Stimulated activated CD8-positive, alpha-beta memory T cell treated with anti-CD3 and anti-CD28 coated beads, Interleukin-2, amount 100 ng/mL, for 48 hours (primary cell): ENCODE data around the gene RSPH9.

Experiments used
- DNase-seq, 2 donors: peaks; one replicate each; pipeline ENCODE4 v3.0.0-alpha.2; 2020; ENCODE audit warnings: low read depth in 2 of 2

Gene RSPH9

DNA sequence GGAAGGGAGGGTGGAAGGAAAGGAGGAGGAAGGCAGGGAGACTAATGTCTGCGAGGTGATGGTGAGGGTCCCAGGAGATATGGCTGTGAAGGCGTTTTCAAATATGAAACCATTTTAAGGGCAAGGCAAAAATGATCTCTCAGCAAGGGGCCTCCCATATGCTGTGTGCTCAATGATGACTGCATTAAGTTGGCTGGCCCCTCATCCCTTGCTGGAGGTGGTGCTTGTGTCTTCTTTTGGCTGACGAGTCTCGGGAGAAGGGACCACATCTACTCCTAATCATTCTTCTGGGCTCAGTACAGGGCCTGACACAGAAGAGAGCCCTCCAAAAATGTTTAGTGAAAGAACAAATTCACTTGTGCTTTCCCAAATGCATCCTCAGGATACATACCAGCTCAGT lies 65.7 kb downstream of the RSPH9 start:
- no peak for DNase-seq

DNA sequence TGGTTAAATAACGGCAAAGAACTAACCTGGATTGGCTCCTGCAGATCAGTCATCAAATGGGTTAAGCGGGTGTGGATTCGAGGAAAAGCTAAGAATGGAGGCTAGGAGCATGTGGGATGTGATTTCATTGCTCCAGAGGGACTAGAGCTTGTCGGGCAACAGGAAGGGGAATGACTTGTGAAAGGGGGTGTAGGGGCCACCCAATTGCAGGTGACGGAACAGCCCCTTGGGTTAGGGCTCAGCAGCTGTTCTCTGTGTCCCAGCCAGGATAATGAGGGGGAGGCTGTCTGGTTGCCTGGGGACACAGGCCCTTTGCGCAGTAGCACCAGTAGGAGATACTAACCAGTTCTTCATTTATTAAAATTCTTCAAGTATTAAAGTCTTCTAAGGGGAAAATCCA lies 67.7 kb downstream of the RSPH9 start:
- DNase-seq: no peak

DNA sequence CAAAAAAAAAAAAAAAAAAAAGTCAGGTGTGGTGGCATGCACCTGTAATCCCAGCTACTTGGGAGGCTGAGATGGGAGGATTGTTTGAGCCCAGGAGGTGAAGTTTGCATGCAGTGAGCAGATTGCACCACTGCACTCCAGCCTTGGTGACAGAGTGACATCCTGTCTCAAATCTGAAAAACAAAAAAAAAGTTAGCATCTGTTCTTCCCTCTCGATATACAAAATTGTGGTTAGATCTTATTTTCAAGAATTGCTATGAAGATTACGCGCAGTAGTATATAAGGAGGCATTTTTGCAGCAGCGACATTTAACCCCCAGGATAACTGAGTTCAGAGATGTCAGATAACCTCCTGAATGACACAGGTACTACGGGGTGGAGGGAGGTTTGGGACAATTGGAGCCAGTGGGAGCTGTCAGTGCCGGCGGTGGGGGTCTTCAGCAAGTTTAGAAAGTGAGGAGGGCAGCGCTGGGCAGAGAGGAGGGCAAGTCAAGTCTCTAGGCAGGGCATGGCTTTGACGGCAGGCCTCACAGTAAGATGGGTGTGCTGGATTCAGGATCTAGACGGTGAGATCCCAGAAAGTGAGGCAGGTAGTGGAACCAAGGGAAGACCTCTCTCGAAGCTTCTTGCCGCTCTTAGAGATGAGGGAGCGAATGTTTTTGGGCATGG lies 68.9 kb downstream of the RSPH9 start:
- DNase-seq: no peak

DNA sequence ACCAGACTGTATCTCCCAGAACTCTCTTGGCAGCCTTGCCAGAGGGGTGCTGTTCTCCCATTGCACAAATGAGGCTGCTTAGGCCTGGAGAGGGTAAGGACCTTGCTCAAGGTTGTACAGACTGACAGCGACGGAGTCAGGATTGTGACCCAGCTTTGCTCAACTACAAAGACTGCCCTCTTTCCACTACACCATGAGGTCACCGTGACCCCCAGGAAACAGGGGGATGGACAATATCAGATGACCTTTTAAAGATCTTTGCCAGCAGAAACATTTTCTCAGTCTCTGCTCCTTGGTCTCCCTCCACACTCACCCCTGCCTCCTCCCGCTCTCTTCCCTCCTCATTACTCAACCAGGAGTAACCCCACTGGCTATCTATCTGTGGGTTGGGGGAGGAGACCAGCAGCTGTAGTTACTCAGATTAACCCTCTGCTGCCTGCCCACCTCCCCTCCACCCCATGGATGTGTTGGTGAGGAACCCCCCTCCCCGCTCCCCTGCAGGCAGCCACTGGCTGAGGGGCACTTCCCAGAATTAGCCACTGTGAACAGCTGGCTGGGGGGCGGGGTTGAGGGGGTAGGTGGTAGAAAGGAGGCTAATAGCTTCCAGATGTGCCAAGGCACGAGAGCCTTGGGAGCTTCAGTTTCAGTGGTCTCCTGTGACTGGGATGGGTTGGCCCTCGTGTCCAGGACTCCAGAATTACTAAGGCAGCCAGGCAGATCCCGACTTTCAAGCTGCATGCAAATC lies 69.6 kb downstream of the RSPH9 start:
- DNase-seq: no peak

DNA sequence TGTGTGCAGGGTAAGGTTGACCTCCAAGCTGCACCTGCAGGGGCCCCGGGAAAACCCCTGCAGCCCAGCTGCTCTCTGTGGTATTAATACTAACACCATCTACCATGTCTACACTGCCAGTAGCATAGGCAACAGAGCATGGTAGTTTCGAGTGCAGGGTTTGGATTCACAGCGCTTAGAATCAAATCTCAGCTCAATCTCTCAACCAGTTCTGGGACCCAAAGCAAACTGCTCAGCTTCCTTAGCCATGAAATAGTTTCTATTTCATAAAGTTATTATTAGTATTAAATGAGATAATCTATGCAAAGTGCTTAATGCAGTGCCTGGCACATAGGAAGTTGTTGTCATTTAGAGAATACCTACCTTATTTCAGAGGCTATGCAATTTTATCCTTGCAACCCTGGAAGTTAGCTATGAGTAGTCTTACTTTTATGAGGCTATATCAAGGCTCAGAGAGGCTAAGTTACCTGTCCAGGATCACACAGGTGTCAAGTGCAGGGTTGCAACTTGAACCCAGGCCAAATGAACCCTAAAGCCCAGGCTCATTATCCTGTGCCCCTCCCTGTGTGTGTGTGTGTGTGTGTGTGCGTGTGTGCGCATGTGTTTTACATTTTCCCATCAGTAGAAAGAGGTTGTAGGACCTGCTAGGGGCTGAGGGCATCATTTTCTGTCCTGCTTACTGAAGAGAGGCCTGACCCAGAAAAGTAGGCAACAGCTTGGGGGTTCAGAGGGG lies 70.4 kb downstream of the RSPH9 start:
- no peak for DNase-seq

DNA sequence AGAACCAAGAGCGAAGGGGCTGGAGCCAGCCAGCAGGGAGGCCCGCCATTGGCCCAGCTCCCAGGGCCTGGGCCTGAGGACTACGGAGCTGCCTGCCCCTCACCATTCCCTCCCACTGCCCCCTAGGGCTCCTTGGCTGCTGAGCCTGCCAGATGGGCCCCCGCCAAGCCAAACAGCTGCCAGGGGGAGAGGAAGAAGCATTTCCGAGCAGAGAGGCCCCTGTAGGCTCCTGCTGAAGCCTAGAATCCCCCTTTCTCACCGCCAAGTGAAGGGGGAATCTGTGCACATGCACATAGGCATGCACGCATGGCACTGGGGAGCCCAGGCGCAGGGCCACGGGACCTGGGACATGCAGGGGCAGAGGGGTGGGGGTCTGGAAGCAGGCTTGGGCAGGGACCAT lies 71.3 kb downstream of the RSPH9 start:
- no peak for DNase-seq

DNA sequence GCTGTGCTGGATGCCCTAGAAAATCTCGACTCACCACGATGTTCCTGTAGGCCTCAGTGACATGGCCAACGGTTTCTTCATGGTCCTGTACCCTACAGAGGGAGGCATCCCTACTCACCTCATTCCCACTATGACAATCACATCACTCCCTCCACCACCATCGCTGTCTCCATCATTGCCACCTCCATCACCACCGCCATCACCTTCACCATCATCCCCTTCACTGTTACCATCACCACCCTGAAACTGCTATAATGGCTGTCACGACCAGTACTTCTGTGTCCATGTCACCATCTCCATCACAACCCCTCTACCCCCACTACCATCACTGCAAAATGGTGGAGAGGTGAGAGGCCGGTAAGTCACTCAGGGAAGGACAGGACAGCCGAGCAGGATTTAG lies 72.6 kb downstream of the RSPH9 start:
- DNase-seq: no peak

DNA sequence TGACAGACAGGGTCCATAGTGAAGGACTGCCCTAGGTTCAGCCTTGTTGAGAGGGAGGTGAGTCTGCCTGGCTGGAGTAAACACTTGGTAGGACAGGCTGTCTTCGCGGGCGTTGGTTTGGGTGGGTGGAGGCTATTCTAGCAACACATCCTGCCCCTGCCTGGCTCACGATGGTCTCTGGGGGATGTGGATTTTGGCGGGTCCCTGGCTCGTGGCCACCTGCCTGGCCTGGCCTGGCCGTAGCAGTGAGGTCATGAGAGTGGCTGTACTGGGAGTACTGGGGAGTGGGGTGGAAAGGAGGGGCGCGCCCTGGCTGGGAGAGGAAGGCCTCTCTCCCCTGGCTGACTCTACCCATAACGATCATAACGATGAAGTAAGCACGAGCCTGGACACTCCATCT lies 73.0 kb downstream of the RSPH9 start:
- no peak for DNase-seq

DNA sequence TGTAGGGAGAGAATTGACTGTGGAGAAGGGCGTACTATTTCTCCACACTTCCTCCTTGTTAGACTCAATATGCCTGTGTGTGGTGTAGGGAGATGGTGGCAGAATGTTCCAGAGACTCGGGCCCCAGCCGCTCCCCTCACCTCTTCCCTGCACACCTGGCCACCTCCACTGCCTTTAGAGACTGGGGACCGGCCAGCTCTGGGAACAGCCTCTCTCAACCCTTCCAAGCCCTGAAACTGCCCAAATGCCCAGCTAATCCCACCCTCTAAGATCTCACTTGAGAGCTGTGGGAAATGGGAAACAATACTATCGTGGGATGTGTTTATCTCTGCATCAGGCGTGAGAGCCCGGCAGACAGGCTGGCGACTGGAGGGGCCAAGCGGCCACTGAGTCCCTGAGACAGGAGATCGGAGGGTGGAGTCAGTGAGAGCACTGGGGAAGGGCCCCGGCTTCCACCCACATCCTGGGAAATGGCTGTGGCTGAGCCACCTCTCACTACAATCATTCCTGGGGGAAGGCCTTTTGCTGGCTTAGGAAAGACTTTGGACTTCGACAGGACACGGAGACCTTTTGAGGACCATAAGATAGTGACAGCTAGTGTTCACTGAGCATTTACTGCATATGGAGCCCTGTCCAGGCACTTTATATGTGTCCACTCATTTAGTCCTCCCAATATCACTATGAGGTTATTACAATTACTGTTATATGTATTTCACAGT lies 73.7 kb downstream of the RSPH9 start:
- DNase-seq: no peak

DNA sequence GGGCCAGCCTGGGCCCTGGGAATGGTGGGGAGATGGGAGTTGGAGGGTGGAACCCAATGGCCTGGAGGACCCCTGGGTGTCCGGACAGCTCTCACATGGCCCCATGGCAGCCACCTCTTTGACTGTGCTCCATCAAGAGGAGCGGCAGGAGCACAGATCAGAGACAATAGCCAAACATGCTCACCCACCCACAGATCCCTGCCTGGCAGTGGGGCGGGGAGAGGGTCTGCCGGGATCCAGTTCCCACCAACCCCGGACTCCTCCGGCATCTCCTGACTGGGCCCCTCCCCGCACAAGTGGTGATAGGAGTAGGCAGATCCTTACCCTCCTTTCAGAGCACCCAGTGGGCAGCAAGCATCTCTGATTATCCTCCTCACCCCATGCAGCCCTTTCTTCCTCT lies 74.7 kb downstream of the RSPH9 start:
- DNase-seq: no peak

DNA sequence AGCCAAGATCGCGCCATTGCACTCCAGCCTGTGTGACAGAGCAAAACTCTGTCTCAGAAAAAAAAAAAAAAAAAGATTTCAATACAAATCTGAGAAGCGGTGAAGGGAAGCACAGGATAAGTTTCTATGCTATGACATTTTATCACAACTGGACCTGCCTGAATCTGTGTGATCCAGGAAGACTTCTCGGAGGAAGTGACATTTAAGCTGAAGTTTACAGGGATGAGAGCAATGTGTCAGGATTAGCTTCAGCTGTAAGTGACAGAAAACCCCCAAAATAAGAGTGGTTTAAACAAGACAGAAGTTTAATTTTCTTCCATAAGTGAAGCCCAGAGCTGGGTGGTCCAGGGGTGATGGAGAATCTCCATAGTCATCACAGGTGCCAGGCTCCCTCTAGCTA lies 76.2 kb downstream of the RSPH9 start:
- no peak for DNase-seq
